Measurements from ENCODE around the gene MT1M.

DNA sequence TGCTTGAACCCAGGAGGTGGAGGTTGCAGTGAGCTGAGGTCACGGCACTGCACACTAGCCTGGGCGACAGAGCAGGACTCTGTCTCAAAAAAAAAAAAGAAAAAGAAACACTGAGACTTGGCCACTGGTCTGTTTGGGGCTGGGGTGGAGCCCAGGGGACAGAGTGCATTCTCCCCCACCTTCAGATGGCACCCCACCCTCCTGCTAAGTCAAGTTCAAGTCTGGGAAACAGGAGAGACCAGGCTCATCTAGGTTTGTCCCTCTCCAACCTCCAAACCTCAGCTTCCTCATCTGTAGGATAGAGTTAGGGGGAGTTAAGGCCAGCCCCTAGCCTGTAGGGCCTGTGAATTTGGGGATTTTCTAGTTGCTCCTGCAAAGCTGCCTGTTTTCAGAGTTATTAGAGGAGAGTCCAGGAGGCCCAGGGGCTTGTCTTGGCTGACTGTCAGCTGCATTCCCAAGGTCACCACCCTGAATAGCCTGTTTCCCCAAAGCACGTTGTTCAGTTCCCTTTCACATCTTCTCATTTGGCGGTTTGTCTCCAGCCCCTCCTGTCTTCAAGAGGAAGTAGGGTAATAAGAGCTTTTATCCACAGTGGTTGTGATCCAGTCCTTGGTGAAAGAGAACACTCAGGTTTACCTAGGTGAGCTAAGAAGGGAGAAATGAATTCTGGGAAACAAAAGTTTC, 40.9 kb upstream of the MT1M start:
- TF ChIP-seq, protein P1, sequence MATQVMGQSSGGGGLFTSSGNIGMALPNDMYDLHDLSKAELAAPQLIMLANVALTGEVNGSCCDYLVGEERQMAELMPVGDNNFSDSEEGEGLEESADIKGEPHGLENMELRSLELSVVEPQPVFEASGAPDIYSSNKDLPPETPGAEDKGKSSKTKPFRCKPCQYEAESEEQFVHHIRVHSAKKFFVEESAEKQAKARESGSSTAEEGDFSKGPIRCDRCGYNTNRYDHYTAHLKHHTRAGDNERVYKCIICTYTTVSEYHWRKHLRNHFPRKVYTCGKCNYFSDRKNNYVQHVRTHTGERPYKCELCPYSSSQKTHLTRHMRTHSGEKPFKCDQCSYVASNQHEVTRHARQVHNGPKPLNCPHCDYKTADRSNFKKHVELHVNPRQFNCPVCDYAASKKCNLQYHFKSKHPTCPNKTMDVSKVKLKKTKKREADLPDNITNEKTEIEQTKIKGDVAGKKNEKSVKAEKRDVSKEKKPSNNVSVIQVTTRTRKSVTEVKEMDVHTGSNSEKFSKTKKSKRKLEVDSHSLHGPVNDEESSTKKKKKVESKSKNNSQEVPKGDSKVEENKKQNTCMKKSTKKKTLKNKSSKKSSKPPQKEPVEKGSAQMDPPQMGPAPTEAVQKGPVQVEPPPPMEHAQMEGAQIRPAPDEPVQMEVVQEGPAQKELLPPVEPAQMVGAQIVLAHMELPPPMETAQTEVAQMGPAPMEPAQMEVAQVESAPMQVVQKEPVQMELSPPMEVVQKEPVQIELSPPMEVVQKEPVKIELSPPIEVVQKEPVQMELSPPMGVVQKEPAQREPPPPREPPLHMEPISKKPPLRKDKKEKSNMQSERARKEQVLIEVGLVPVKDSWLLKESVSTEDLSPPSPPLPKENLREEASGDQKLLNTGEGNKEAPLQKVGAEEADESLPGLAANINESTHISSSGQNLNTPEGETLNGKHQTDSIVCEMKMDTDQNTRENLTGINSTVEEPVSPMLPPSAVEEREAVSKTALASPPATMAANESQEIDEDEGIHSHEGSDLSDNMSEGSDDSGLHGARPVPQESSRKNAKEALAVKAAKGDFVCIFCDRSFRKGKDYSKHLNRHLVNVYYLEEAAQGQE (IDR thresholded peaks at IDR 0.05), result no peak
- TF ChIP-seq, protein P2, sequence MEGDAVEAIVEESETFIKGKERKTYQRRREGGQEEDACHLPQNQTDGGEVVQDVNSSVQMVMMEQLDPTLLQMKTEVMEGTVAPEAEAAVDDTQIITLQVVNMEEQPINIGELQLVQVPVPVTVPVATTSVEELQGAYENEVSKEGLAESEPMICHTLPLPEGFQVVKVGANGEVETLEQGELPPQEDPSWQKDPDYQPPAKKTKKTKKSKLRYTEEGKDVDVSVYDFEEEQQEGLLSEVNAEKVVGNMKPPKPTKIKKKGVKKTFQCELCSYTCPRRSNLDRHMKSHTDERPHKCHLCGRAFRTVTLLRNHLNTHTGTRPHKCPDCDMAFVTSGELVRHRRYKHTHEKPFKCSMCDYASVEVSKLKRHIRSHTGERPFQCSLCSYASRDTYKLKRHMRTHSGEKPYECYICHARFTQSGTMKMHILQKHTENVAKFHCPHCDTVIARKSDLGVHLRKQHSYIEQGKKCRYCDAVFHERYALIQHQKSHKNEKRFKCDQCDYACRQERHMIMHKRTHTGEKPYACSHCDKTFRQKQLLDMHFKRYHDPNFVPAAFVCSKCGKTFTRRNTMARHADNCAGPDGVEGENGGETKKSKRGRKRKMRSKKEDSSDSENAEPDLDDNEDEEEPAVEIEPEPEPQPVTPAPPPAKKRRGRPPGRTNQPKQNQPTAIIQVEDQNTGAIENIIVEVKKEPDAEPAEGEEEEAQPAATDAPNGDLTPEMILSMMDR (IDR thresholded peaks at IDR 0.05), result no peak
- TF ChIP-seq POLR2A (IDR thresholded peaks at IDR 0.05; ENCODE audit: low read length) (no peak), CBX8 (IDR thresholded peaks at IDR 0.05) (no peak), RCOR1 (IDR thresholded peaks at IDR 0.05; ENCODE audit: low read depth, low read length) (no peak), RAD21 (conservative IDR thresholded peaks at IDR 0.05 in 1 of 2, IDR thresholded peaks at IDR 0.05 in 1 of 2) (no peak), MAZ (IDR thresholded peaks at IDR 0.05; ENCODE audit: borderline replicate concordance, low read depth, low read length) (no peak), HDAC2 (IDR thresholded peaks at IDR 0.05) (no peak), KDM1A (IDR thresholded peaks at IDR 0.05; ENCODE audit: low read depth) (no peak), EP300 (IDR thresholded peaks at IDR 0.05) (no peak)
- TF ChIP-seq, protein P3, sequence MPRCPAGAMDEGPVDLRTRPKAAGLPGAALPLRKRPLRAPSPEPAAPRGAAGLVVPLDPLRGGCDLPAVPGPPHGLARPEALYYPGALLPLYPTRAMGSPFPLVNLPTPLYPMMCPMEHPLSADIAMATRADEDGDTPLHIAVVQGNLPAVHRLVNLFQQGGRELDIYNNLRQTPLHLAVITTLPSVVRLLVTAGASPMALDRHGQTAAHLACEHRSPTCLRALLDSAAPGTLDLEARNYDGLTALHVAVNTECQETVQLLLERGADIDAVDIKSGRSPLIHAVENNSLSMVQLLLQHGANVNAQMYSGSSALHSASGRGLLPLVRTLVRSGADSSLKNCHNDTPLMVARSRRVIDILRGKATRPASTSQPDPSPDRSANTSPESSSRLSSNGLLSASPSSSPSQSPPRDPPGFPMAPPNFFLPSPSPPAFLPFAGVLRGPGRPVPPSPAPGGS (IDR thresholded peaks at IDR 0.05), result no peak
- TF ChIP-seq, protein P4, sequence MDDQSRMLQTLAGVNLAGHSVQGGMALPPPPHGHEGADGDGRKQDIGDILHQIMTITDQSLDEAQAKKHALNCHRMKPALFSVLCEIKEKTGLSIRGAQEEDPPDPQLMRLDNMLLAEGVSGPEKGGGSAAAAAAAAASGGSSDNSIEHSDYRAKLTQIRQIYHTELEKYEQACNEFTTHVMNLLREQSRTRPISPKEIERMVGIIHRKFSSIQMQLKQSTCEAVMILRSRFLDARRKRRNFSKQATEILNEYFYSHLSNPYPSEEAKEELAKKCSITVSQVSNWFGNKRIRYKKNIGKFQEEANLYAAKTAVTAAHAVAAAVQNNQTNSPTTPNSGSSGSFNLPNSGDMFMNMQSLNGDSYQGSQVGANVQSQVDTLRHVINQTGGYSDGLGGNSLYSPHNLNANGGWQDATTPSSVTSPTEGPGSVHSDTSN (IDR thresholded peaks at IDR 0.05), result no peak
- TF ChIP-seq, protein P5, sequence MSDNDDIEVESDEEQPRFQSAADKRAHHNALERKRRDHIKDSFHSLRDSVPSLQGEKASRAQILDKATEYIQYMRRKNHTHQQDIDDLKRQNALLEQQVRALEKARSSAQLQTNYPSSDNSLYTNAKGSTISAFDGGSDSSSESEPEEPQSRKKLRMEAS (IDR thresholded peaks at IDR 0.05), result no peak
